HCT116 (cell line): ENCODE measurements around the gene VSTM2B. TPM values are rescaled to one million over a fixed set of nuclear protein-coding genes. Genes with fewer than 3 reads are reported as not detected.

ENCODE experiments used
- ATAC-seq: fragments of 200-7000 bp; cut with Tn5 transposase; 2 replicates; pipeline ENCODE4 v1.9.1; 2020; ENCODE audit warnings: mild to moderate bottlenecking, moderate library complexity
- BruUV-seq: library from RNA; stranded (reverse); fragments of 400-500 nt; replicated peaks from 2 replicates; lab custom pipeline; 2021; lab: Mats Ljungman, UMichigan
- CTCF ChIA-PET: fragments of 300-600 bp; sonication (Branson Sonifier 250); formaldehyde crosslinking; loops from one replicate; lab custom pipeline; 2021; ENCODE audit warnings: antibody characterized with exemption; lab: Charles Lee
- POLR2A ChIA-PET: fragments of 300-600, 350-600 bp; sonication (Branson Sonifier 250); formaldehyde crosslinking; loops from one replicate; lab custom pipeline; 2021; ENCODE audit warnings: antibody characterized with exemption; lab: Charles Lee
- RAD21 ChIA-PET, 2 experiments: fragments of 300-600 bp; sonication (Branson Sonifier 250); formaldehyde crosslinking; loops; one replicate each; lab custom pipeline; 2023; ENCODE audit warnings: low total read pairs in 2 of 2; ENCODE audit not compliant: uncharacterized antibody in 2 of 2, unreplicated experiment in 2 of 2, low non-redundant PET in 1 of 2; lab: Charles Lee
- DNase-seq: peaks from one replicate; pipeline ENCODE4 v3.0.0-alpha.2; 2010; ENCODE audit warnings: low read depth, low spot score
- H2AFZ ChIP-seq: fragments of 200-600 bp; shearing (Covaris generic), sonication (generic); 2 replicates; pipeline ENCODE4 v1.6.1; 2017; ENCODE audit warnings: low read depth, mixed run types, mixed read lengths, antibody characterized with exemption, low read length; ENCODE audit not compliant: poor library complexity, severe bottlenecking
- H3K27ac ChIP-seq: 2 replicates; pipeline ENCODE4 v1.5.1; 2012; ENCODE audit warnings: low read depth, low read length
- H3K27me3 ChIP-seq: fragments of 200-600 bp; sonication (generic); 2 replicates; pipeline ENCODE4 v1.6.1; 2016; ENCODE audit warnings: mixed run types, low read length, mixed read lengths; ENCODE audit not compliant: insufficient read depth
- H3K36me3 ChIP-seq, 2 experiments: fragments of 200-500 bp in 1 of 2; fragments of 200-600 bp in 1 of 2; sonication (Bioruptor generic) in 1 of 2; sonication (generic) in 1 of 2; 2 replicates each; pipeline versions ENCODE4 v1.5.1 to v1.6.1; 2014 to 2016; ENCODE audit warnings: low read length in 2 of 2, inconsistent platforms in 1 of 2, mixed read lengths in 1 of 2, mixed run types in 1 of 2; ENCODE audit not compliant: insufficient read depth in 2 of 2, control insufficient read depth in 1 of 2
- H3K4me1 ChIP-seq, 2 experiments: fragments of 200-600 bp in 1 of 2; sonication (generic) in 1 of 2; 2 replicates each; pipeline versions ENCODE4 v1.5.1 to v1.6.1; 2012 to 2017; ENCODE audit warnings: low read length in 2 of 2, inconsistent platforms in 1 of 2, mild to moderate bottlenecking in 1 of 2, mixed read lengths in 1 of 2, mixed run types in 1 of 2, moderate library complexity in 1 of 2; ENCODE audit not compliant: insufficient read depth in 2 of 2, control insufficient read depth in 1 of 2
- H3K4me2 ChIP-seq: fragments of 200-600 bp; sonication (generic); 2 replicates; pipeline ENCODE4 v1.6.1; 2017; ENCODE audit warnings: mixed run types, low read length, mixed read lengths
- H3K4me3 ChIP-seq, 2 experiments: fragments of 200-600 bp in 1 of 2; sonication (generic) in 1 of 2; replicated peaks in 1 of 2; 2 replicates each; pipeline ENCODE4 v1.5.1; 2011 to 2016; ENCODE audit warnings: low read length in 2 of 2, control low read depth in 1 of 2, low read depth in 1 of 2, mild to moderate bottlenecking in 1 of 2, mixed read lengths in 1 of 2, mixed run types in 1 of 2
- H3K79me2 ChIP-seq: fragments of 200-600 bp; sonication (generic); 2 replicates; pipeline ENCODE4 v1.6.1; 2017; ENCODE audit warnings: mild to moderate bottlenecking, mixed run types, low read length, moderate library complexity, mixed read lengths; ENCODE audit not compliant: insufficient read depth
- H3K9ac ChIP-seq: fragments of 200-600 bp; sonication (generic); 2 replicates; pipeline ENCODE4 v1.6.1; 2016; ENCODE audit warnings: low read length, mixed read lengths
- H3K9me2 ChIP-seq: fragments of 200-600 bp; sonication (generic), shearing (Covaris generic); 2 replicates; pipeline ENCODE4 v1.6.1; 2017; ENCODE audit warnings: mixed run types, mild to moderate bottlenecking, moderate library complexity; ENCODE audit not compliant: insufficient read depth
- H3K9me3 ChIP-seq, 2 experiments: fragments of 200-500 bp in 1 of 2; fragments of 200-600 bp in 1 of 2; sonication (Bioruptor generic) in 1 of 2; sonication (generic) in 1 of 2; 2 replicates each; pipeline ENCODE4 v1.6.1; 2014 to 2017; ENCODE audit warnings: low read length in 2 of 2, mixed read lengths in 2 of 2, inconsistent platforms in 1 of 2, low read depth in 1 of 2, mild to moderate bottlenecking in 1 of 2, mixed run types in 1 of 2, moderate library complexity in 1 of 2; ENCODE audit not compliant: control insufficient read depth in 1 of 2, insufficient read depth in 1 of 2
- H4K20me1 ChIP-seq: fragments of 200-600 bp; sonication (generic), shearing (Covaris generic); 2 replicates; pipeline ENCODE4 v1.6.1; 2017; ENCODE audit warnings: mixed run types, mild to moderate bottlenecking, moderate library complexity; ENCODE audit not compliant: insufficient read depth
- CEBPB ChIP-seq: IDR thresholded peaks from 2 replicates; pipeline ENCODE4 v1.6.1; 2012; ENCODE audit warnings: low read depth
- CTCF ChIP-seq, 3 experiments: fragments of 200-600 bp in 1 of 3; sonication (generic) in 1 of 3; IDR thresholded peaks in 2 of 3; conservative IDR thresholded peaks in 1 of 3; 2 replicates each; pipeline ENCODE4 v1.5.1; 2012 to 2017; ENCODE audit warnings: low read depth in 2 of 3, low read length in 2 of 3, antibody characterized with exemption in 1 of 3, borderline replicate concordance in 1 of 3, control low read depth in 1 of 3, mild to moderate bottlenecking in 1 of 3, mixed read lengths in 1 of 3, mixed run types in 1 of 3, moderate library complexity in 1 of 3; ENCODE audit not compliant: insufficient read depth in 1 of 3
- EGR1 ChIP-seq: IDR thresholded peaks from 2 replicates; pipeline ENCODE4 v1.6.1; 2012; ENCODE audit warnings: low read depth
- EZH2phosphoT487 ChIP-seq: fragments of 200-600 bp; IDR thresholded peaks from 2 replicates; pipeline ENCODE4 v1.6.1; 2018; ENCODE audit warnings: antibody characterized with exemption, borderline replicate concordance
- FOSL1 ChIP-seq: IDR thresholded peaks from 2 replicates; pipeline ENCODE4 v1.6.1; 2012; ENCODE audit warnings: low read depth
- JUND ChIP-seq: IDR thresholded peaks from 2 replicates; pipeline ENCODE4 v1.6.1; 2012
- POLR2AphosphoS5 ChIP-seq: IDR thresholded peaks from 2 replicates; pipeline ENCODE4 v1.6.1; 2011; ENCODE audit warnings: mild to moderate bottlenecking, low read depth, low read length, moderate library complexity
- SRF ChIP-seq: IDR thresholded peaks from 2 replicates; pipeline ENCODE4 v1.6.1; 2012; ENCODE audit warnings: low read depth
- TCF7L2 ChIP-seq: IDR thresholded peaks from 2 replicates; pipeline ENCODE4 v1.7.0; 2011; ENCODE audit warnings: borderline replicate concordance, inconsistent platforms; ENCODE audit not compliant: insufficient read depth, insufficient read length; ENCODE audit errors: extremely low read depth
- YY1 ChIP-seq: IDR thresholded peaks from 2 replicates; pipeline ENCODE4 v1.6.1; 2011; ENCODE audit warnings: low read length, low read depth, moderate library complexity, mild to moderate bottlenecking; ENCODE audit not compliant: insufficient replicate concordance; ENCODE audit errors: extremely low read depth
- ZBTB33 ChIP-seq: IDR thresholded peaks from 2 replicates; pipeline ENCODE4 v1.6.1; 2011; ENCODE audit warnings: mild to moderate bottlenecking, low read length, moderate library complexity; ENCODE audit not compliant: insufficient replicate concordance; ENCODE audit errors: extremely low read depth
- ZNF274 ChIP-seq: fragments of 200-500 bp; sonication (Bioruptor generic); IDR thresholded peaks from 2 replicates; pipeline ENCODE4 v1.6.1; 2014; ENCODE audit warnings: mild to moderate bottlenecking, low read depth, low read length, inconsistent platforms
- intact Hi-C: fragments of 100-400 bp; cut with micrococcal nuclease; formaldehyde crosslinking; loops from 2 replicates; pipeline ENCODE4 v1.10.0; 2022
- total RNA-seq: library from RNA; stranded (reverse); gene quantifications from one replicate; pipeline ENCODE4 v1.2.1, GENCODE V29; 2021; ENCODE audit not compliant: unreplicated experiment

Gene VSTM2B
- total RNA-seq, 1 experiment from 2014 or later, result not detected

- ChIA-PET RAD21 (no interaction called here), POLR2A (no interaction called here)
- no peaks in the 10 kb centered on the region for H3K9me3 ChIP-seq
- H3K27me3 ChIP-seq, result peaks cover 33% of the 10 kb centered on the region
- H3K4me3 ChIP-seq, result no peak overlapping the region
- H3K4me2 ChIP-seq, result no peak overlapping the region
- no peaks in the 10 kb centered on the region for H3K36me3 ChIP-seq
- DNase-seq (no peak), ATAC-seq (no peak)
- no peak overlapping the region for H3K9ac ChIP-seq
- BruUV-seq, result no TSS peak
- H3K4me1 ChIP-seq, result no peaks in the 10 kb centered on the region
- no peaks in the 10 kb centered on the region for H3K9me2 ChIP-seq
- H2AFZ ChIP-seq, result no peak overlapping the region
- TF ChIP-seq ZBTB33, result no peak
- TF ChIP-seq EZH2phosphoT487, result no peak
- TF ChIP-seq FOSL1, result no peak
- no peak for TF ChIP-seq JUND
- TF ChIP-seq ZNF274, result no peak
- no peak for TF ChIP-seq SRF
- no peak for TF ChIP-seq CTCF (IDR thresholded peaks at IDR 0.05 in 2 of 3, conservative IDR thresholded peaks at IDR 0.05 in 1 of 3; ENCODE audit: borderline replicate concordance in 1 of 3, insufficient read depth in 1 of 3, low read depth in 2 of 3, low read length in 2 of 3)
- TF ChIP-seq EGR1, result no peak
- TF ChIP-seq TCF7L2, result no peak
- TF ChIP-seq POLR2AphosphoS5, result no peak
- no peak for TF ChIP-seq CEBPB
- TF ChIP-seq YY1, result no peak
- TF ChIP-seq, all 23 proteins: peak for 0
- Histone ChIP-seq H3K27ac (no peak overlapping the region), H4K20me1 (no peaks in the 10 kb centered on the region), H3K79me2 (no peaks in the 10 kb centered on the region)
- intact Hi-C loops, result no loop called here
- CTCF ChIA-PET, result no interaction called here
These were observed 34.7 kb downstream of the VSTM2B start for GRCh38 chr19:29560313-29561075.
